Activated CD4-positive, alpha-beta T cell treated with anti-CD3 and anti-CD28 coated beads for 48 hours (primary cell): Measurements from ENCODE around the gene ZNF619.
"Not testable (repeated sequence)": the region's sequence is repeated elsewhere in the genome, so short reads cannot be mapped to it uniquely, and the experiment has no call there.

Source experiments
- DNase-seq: peaks from one replicate; pipeline ENCODE4 v3.0.0-alpha.2; 2020

Gene ZNF619

GRCh38 chr3:40476478-40477470, at the start of gene ZNF619:
Gene ZNF619 (plus strand): TSS chr3:40477122. CDS start chr3:40477980, 858 bp downstream.
- DNase-seq = peak; percentile 60

DNA sequence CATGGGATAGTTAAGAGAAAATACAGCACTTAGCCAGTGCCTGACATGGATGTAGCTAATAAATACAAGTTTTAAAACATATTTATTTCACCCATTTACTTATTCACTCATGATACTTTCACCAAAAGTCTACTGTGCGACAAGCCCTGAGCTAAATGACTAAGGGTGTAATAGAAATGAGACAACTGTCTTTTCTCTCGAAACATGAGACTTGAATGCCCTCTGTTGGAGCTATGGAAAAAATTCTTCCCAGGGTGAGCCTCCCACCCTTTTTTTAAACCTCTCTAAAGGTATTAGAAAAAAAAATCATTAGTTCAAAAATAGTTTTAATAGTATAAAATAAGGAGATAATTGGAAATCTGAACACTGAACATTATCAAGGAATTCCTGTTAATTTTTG, 44.1 kb upstream of the ZNF619 start:
- DNase-seq = no peak

DNA sequence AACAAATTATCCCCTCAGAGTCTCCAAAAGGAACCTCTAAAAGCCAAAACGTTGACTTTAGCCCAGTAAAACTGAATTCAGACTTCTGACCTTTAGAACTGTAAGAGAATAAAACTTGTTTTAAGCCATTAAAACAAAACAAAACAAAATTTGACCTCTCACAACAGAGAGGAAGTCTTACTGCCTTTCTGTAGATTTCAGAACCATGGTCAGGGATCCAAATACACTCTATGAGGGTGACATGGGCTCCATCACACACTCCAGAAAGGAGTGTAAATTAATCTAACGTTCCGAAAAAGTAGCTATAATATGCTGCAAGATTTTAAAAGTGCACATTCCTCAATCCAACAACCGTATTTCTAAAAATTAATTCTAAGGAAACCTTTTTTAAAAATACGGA, 39.0 kb upstream of the ZNF619 start:
- DNase-seq = no peak

DNA sequence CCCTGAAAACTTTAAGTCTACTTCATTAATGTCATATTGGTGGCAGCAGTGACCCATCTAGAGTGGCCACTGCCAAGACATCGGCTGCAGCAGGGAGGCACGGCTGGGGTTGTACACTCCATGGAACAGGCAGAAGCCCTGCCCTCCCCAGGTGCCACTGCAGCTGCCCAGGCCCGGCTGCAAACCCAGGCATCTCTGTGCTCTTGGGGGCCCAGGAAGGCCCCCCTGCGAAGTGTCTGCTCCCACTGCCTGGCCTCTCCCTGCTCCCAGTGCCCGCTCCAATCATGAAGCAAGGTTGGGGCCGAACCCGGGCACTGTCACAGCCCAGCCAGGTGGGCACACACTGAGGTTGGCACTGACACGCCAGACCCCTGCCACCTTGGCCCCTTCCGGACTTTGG, 31.9 kb upstream of the ZNF619 start:
- DNase-seq = no peak

DNA sequence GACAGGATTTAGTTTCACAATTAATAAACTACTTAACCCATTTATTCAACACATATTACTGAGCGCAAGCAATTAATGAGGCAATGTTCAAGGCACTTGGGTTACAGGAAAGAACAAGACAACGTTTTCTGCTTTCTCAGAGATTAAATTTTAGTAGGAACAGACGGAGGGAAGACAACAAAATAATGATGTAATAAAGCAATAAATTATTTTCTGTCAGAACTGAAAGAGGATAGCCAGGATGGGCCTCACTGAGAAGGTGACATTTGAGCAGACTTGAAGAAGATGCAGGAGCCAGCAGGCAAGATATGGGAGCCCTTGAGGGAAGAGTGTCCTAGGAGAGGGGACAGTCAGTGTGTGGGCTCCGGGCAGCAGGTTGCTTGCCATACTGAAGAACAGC, 31.0 kb upstream of the ZNF619 start:
- no peak for DNase-seq

- DNase-seq = no peak
Observed at GRCh38 chr3:40450438-40450837, 26.5 kb upstream of the ZNF619 start.

DNA sequence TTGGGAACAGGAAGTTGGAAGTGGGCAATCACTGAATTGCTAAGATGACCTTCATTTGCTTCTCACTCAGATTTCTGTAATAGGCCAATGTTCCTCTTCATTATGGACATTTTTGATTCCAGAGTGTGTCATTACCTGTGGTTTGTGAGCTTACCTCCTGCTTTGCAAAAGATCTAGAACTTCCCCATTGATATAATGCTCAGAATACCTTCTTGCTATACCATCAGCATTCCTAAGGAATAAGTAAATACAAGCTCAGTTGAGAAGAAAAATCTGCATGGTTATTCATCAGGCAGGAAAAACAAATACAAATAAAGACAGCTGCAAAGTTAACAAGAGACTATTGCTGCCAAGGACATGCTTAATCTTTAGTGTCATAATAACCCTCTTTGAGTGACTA, 25.4 kb upstream of the ZNF619 start:
- no peak for DNase-seq

DNA sequence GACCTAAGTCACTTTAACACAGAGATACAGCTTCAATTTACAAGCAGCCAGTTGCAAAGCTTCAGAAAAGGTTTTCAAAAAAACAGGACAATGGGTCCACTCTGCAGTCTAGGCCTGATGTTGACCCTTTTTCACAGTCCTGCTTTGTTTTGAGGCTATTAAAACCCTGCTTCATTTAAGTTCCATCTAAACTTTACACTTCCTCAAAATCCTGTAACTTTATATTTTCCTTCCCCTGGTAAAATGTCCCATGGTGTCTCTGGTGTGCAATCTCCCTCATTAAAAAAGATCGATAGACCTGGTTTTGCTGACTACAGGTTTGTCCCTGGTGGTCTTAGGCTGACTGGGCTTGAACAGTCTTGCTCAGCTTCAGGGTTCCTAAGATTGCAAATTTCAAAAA, 24.9 kb upstream of the ZNF619 start:
- DNase-seq = no peak

- no peak for DNase-seq
Observed at GRCh38 chr3:40452562-40452875, 24.4 kb upstream of the ZNF619 start.

- DNase-seq = peak; percentile 97
Observed at GRCh38 chr3:40452876-40453730, 23.8 kb upstream of the ZNF619 start.

DNA sequence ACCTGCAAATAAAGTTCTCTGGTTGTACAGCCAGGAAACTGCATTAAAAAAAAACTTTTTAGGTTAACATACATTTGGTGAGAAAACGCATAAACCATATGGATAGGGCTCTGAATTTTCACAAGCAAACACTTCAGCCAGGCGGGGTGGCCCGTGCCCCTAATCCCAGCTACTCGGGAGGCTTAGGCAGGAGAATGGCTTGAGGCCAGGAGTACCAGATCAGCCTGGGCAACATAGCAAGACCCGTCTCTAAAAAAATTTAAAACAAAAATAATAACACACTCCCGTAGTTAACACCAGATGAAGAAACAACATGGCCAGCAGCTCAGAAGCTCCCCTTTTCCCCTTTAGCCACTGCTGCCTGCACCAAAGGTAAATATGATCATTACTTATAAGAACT, 23.0 kb upstream of the ZNF619 start:
- DNase-seq = no peak

DNA sequence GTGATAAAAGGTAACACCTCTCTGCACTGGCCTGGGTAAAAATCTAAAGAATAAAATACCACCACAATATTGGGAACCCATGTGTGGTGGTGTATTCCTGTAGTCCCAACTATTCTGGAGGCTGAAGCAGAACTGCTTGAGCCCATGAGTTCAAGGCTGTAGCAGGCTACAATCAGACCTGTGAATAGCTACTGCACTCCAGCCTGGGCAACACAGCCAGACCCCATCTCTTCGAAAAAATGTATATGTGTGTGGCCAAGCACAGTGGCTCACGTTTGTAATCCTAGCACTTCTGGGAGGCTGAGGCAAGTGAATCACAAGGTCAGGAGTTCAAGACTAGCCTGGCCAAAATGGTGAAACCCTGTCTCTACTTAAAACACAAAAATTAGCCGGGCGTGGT, 21.6 kb upstream of the ZNF619 start:
- DNase-seq = no peak

GRCh38 chr3:40456279-40456939, 20.5 kb upstream of the ZNF619 start:
- peak; percentile 18 for DNase-seq

DNA sequence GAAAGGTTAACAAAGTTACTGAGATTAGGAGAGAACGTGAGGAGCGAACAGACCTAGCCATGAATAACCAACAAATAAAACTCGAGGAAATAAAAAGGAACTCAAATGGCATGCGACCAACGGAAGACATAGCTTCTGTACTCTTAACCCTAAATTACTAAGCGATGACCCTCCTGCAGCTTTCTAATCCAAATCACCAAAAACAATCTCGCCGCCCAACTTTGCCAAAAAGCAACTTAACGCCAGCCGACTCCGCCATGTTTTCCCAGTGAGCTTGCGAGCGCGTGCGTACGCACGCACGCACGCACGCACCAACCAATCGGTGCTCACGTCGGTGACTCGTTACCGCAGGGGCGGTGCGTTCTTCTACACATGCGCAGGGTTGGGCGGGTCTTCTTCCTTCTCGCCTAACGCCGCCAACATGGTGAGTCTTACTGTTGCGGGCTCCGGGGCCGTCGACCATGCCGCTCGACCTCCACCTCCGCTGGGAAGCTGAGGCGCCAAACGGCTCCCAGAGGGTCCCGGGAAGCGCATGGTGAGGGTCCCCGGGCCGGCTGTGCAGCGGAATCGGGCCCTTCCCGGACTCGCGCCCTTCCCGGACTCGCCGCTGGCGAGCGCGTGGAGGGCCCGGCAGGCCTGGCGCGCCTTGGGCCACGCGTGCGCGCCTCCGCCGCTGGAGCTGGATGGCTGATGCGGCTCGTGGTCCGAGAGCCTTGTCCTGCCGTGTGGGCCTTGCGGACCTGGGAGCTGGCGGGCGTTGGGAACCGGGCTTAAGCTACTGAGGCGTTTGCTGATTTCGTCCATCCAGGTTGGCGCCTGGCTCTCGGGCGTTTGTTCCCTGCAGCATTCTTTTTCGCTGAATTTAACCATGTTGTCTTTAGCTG, 19.7 kb upstream of the ZNF619 start, which contains the start of gene RPL14:
TSS of gene RPL14 (plus strand) at position 400 of the 884 bp plus-strand sequence. CDS start at position 533, 133 bp downstream.
- DNase-seq = peak; percentile 97

- DNase-seq = no peak
Observed at GRCh38 chr3:40458473-40458872, 18.4 kb upstream of the ZNF619 start.

DNA sequence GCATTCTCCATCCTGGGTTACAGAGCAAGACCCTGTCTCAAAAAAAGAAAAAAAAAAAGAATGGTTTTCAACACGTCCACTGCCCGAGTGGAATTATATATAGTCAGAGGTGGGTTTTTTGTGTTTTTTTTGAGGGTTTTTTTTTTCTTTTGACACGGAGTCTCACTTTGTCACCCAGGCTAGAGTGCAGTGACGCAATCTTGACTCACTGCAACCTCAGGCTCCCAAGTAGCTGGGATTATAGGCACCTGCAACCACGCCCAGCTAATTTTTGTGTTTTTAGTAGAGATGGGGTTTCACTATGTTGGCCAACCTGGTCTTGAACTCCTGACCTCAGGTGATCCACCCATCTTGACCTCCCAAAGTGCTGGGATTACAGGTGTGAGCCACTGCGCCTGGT, 16.4 kb upstream of the ZNF619 start:
- peak; percentile 47 for DNase-seq

GRCh38 chr3:40461161-40461560, 15.8 kb upstream of the ZNF619 start:
- DNase-seq = no peak

DNA sequence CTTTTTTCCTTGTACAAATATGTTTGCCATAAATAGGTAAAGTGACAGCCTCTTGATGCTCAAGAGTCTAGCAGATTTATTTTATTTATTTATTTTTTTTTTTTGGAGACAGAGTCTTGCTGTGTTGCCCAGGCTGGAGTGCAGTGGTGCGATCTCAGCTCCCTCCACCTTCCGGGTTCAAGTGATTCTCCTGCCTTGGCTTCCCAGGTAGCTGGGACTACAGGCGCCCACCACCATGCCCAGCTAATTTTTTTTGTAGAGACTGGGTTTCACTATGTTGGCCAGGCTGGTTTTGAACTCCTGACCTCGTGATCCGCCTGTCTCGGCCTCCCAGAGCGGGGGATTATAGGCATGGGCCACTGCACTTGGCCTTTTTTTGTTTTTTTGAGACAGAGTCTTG, 14.1 kb upstream of the ZNF619 start:
- DNase-seq = not testable (repeated sequence)

DNA sequence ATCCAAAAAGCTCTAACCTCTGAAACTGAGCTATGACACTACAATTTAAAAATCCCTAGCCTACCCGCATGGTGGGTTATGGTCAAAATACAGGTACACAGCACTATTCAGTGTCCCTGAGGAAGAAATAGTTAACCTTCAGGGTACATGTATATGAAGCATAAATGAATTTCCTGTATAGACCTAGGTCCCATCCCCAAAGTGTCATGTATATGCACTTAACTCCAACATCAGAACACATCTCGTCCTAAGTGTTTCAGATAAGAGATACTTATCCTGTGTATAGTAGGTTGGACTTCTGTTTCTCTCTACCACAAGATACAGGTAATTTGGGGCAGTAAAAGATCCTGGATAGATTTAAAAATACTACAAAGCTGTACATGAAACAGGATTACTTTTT, 13.3 kb upstream of the ZNF619 start:
- DNase-seq = no peak

- no peak for DNase-seq
Observed at GRCh38 chr3:40464339-40465110, 12.4 kb upstream of the ZNF619 start.

GRCh38 chr3:40465111-40465407, 11.9 kb upstream of the ZNF619 start:
- no peak for DNase-seq

GRCh38 chr3:40465456-40465855, 11.5 kb upstream of the ZNF619 start:
- DNase-seq = no peak
